GM19193 (cell line): Measurements from ENCODE around the gene AP5M1.

Experiments
- POLR2A ChIP-seq: IDR thresholded peaks from 4 replicates; pipeline ENCODE4 v1.6.1; 2011; ENCODE audit not compliant: insufficient read depth, insufficient read length; ENCODE audit errors: extremely low read depth

AP5M1 gene

DNA sequence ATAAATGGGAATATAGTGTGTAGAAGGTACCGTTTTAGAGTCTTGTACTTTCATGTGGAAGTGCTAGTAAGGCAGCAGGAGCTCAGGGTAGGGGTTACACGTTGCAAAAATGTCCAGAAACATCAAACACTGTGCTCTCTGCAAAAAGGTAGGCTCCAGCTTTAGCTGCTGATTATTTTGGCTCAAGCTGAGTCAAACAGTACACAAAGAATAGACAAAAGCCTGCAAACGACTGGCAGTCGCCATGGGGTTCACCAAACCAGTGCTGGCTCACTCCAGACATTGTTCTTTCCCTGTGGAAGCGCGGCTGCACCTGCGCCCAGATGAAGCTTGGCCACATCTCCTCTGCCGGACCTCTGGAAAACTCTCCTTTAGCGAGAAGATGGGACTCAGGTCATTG is 76.3 kb downstream of the AP5M1 start:
- no peak for TF ChIP-seq POLR2A

DNA sequence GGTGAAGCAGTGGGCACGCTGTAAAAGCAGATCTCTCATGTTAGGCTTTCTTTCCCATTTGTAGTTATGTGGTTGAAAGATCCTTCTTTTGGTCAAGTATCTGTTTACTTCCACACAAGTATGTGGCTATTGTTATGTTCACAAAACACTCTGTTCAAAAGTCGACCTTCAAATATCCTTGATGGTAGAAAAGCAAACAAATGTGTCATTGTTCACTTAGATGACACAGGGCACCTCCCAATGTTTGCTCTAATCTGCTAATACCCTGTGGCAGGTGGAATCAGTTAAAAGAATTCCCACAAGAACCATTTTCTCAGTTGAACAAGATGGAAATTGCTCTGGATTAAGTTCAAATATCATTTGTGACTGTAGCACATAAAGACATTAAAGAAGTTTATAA is 78.0 kb downstream of the AP5M1 start:
- no peak for TF ChIP-seq POLR2A
